HG03342 (cell line): Measurements from ENCODE around the gene MYBL2.
A peak's percentile ranks its signal among the peaks of the same experiment; 100 is the strongest.

Experiments
- ATAC-seq: cut with Tn5 transposase; IDR thresholded peaks from one replicate; pipeline ENCODE4 v1.9.1; 2021; ENCODE audit warnings: mild to moderate bottlenecking, moderate library complexity; ENCODE audit not compliant: unreplicated experiment

Gene MYBL2

DNA sequence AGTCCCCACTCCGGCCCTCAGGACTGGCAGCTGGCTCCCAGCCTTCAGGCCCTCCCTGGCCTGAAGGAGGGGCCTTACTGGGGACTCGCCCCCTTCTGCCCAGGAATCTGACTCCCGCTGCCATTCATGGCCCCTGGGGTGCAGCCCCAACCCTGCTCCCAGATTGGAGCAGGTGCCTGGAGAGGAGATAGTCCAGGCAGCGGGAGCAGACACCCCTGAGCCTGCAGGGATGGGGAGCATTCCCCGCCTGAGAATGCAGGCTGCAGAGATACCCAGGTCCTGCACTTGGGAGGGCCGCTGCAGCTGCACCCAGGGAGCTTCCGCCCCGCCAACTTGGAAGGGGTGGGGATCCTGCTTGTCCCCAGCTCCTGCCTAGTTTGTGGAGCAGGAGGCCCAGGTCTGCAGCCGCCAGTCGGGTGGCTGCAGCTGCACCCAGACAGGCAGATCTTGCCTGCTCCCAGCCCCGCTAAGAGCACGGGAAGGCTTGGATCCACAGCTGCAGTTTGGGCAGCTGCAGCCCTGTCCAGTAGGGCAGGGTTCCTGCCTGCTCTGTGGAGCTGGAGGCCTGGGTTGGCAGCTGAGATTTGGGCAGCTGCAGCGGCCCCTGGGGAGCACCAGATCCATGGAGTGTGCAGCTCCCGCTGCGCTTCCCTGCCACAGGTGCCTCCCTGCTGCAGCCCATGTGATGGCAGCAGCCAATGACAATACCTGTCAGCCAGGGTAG, 54.7 kb downstream of the MYBL2 start:
- no peak for ATAC-seq

DNA sequence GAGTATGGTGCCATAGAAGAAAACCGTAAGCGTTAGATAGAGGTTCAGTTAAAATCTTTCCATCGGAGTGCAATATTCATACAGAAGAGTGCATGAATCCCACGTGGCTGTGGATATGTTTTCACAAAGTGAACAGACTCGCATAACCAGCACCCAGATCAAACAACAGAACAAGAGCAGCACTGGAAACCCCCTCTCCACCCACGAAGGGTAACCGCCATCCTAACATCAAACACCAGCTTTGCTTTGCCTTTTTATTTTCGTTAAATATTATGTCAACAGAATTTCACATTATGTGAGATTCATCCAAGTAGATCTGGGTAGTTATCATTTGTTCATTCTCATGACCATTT, 55.2 kb downstream of the MYBL2 start:
- ATAC-seq, result no peak

DNA sequence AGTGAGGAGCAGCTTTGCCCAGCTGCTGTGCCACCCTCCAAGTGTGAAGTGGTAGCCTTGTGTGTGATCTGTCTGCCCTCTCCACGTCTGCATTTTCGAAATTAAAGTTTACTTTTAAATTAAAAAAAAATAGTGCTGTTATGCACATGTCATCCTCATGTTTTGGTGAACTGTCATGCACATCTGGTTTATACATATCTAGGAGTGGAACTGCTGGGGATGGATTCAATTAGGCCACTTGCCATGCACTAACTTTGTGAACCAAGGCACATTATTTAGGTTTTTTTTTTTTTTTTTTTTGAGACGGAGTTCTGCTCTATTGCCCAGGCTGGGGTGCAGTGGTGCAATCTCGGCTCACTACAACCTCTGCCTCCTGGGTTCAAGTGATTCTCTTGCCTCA, 56.3 kb downstream of the MYBL2 start:
- ATAC-seq, result no peak

DNA sequence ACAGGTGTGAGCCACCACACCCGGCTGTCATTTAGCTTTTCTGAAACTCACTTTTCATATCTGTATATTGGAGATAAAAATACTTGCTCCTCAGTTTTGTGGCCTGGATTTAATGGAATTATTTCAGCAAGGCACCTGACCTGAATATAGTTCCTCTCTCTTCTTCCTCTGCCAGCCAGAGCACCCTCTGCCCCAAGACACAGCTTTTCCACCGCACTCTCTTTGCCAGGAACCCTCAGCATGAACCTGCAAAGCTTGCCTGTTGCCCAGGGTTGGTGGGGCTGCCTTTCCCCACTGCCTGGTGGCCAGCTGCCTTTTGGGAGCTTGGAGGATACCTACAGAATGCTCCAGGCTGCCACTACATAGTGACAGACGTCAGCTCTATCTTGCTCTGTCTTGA, 56.8 kb downstream of the MYBL2 start:
- ATAC-seq, result no peak

DNA sequence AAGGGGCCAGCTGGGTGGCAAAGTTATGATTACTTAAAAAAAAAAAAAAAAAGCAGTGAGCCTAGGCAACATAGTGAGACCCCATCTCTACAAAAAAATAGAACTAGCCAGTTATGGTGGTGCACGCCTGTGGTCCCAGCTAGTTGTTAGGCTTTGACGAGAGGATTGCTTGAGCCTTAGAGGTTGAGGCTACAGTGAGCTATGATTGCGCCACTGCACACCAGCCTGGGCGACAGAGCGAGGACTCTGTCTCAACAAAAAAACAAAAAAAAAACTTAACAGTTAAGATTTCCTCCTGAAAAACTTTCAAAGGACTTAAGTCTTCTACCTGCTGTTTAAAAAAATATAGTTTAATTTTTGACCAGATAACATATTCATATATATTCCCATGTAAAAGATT, 57.5 kb downstream of the MYBL2 start:
- no peak for ATAC-seq

DNA sequence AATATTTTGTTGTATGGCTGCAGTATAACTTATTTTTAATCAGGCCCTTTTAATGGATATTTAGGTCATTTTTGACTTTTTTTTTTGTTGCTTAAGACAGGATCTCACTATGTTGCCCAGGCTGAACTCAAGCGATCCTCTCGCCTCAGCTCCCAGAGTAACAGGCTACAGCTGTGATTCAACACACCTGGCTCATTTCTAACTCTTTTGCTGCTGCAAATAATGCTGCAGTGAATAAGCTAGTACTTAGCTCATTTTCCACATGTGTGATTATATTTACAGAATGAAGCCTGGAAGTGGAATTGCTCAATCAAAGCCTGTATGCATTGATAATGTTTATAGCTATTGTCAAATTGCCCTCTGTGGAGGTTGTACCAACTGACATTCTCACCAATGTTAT, 58.8 kb downstream of the MYBL2 start:
- no peak for ATAC-seq

DNA sequence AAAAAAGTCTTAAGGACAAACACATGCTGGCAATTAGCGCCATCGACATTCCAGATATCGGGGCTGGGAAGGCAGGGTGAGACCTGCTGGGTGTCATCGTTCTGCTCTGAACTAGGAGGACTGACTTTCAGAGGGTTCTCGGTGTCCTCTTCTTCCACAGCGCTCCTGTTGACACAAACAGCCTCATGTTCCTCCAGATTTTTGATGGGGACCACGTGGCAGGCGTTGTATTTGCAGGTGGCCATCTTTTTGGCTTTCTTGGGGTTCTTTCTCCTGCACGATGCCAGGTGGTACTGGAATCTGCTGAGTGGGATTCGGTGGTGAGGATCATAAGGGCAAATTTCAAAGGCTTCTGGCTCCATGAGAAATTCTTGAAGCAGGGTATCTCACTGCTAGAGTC, 59.4 kb downstream of the MYBL2 start:
- no peak for ATAC-seq

DNA sequence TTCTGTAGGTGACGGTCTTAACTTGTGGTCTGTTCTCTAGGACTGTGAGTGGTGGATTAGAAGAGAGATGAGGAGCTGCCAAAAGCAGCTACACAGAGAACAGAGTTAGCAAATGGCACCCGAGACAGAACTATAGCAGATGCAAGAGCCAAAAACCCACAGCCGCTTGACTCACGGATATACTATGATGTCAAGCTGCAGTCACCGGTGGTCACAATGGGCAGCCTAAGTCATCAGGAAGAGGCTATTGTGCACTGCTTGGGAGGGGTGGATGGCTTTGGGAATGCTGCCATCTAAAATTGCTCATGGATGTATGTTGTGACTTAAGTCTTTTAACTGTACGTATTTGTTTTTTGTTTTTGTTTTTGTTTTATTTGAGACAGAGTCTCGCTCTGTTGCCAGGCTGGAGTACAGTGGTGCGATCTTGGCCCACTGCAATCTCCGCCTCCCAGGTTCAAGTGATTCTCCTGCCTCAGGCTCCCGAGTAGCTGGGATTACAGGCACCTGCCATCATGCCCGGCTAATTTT, 60.0 kb downstream of the MYBL2 start, which contains the start of gene GTSF1L:
GTSF1L (minus strand) TSS at position 192 of the 528 bp plus-strand sequence. CDS start 308 bp downstream, outside the sequence.
- ATAC-seq, result no peak

DNA sequence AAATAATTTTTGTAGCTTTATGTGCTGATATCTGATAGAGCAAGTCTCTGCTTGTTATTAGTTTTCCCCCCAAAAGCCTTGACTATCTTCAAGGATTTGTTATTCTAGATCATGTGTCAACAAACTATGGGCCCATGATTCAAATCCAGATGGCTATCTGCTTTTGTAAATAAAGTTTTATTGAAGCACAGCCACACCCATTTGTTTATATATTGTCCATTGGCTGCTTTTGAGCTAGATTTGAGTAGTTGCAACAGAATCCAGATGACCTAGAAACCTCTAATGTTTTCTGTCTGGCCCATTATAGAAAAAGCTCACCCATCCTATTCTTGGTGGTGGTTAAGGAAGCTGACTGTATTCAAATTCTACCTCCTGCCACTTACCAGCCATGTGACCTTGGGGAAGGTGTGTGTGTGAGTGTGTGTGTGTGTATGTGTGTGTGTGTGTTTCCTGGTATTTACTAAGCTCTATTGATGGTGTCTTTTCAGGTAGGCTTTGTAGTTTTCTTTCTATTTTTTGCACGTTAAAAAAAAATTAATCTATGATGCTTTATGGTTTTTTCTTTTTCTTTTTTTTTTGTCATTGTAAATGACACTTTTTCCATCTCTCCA, 61.2 kb downstream of the MYBL2 start:
- ATAC-seq, result peak; percentile 52

DNA sequence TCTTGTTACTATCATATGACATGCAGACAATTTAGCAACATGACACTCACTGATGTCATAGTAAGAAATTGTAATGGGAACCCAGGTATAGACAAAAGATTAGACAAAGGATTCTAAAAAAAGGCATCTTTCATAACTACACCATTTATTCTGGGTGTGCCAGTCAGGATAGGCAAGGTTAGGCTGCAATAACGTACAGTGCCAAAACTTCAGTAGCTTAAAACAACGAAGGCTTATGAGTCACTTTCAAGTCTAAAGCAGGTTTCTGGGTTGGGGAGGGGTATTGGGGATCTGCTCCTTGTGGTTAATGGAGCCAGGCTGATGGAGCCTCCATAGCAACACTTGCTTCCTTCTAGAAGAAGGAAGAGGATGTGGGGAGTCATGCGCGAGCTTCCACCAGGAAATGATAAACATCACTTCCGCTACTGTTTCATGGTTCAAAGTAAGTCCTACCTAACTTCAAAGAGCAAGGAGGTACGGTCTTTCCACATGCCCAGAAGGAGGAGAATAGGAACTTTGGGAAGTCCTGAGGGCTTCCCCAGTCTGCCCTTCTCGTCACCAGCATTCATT, 61.9 kb downstream of the MYBL2 start:
- ATAC-seq, result no peak

DNA sequence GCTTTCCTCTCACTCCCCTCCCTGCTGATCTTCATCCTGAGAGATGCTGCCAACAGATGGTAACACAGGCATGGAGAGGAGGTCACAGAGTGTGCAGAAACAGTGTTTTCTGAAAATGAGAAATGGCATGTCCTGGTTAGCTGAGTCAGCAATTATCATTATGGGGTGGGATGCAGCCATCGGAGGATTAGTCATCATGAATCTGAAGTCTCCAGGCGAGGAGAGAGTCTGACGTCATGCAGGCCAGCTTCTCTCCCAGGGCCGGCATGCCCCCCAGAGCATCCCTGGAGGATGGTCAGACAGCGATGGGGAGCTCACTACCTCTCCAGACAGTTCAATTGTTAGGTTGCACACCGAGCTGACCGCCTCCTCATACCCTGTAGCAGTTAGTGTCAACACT, 64.6 kb downstream of the MYBL2 start:
- no peak for ATAC-seq

DNA sequence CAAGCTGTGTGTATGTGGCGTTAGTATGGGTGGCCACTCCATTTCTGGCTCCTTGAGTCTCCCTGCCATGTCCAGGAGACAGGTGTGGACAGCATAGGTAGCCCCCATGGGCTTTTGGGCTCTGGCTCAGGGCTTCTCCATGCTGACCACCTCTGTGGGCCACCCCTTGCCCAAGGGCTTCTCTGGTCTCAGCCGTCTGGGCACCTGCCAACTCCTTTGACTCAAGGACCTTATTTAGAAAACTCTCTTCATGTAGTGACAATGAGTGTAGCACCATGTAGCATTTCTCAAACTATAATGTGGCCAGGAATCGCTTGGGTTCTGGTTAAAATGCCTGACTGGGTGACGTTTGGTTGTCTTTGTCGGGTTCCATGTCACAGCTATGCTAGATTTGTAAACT, 65.0 kb downstream of the MYBL2 start:
- no peak for ATAC-seq

DNA sequence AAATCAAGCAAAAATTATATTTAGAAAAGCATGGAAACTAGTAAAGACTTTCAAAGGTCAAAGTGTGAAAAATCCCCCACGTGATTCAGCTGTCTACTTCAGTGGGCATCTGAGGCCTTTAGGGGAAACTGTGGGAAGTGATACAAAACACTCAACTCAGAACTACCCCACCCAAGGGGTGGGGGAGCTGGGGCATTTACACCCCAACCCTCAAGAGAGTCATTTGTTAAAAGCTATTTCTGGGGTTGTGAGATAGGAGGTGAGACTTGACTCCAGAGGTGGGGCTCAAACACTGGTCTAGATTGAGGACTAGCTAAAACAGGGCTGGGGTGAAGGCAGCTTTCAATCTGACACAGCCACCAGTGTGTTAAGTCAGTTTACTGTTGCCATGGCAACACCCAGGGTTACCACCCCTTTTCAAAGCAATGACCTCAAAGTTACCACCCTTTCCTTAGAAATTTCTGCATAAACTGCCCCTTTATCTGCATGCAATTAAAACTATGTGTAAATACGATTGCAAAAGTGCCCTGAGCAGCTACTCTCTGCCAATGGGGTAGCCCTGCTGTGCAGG, 69.8 kb downstream of the MYBL2 start:
- peak; percentile 72 for ATAC-seq

DNA sequence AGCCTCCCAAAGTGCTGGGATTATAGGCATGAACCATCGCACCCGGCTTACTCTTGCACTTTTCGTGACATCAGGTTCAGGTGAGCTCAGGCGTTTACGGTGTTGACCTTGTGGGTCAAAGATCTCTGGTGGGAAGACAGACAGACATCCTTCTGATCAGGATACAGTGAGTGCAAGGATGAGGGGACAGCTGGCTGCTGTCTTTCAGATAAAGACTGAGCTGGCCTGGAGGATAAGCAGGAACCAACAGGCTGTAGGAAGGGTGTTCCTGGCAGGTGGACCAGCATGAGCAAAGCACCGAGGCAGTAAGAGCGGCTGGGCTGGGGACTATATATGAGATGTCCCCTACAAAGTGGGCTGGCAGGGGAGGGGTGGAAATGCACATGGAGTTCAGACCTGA, 71.0 kb downstream of the MYBL2 start:
- ATAC-seq, result no peak

DNA sequence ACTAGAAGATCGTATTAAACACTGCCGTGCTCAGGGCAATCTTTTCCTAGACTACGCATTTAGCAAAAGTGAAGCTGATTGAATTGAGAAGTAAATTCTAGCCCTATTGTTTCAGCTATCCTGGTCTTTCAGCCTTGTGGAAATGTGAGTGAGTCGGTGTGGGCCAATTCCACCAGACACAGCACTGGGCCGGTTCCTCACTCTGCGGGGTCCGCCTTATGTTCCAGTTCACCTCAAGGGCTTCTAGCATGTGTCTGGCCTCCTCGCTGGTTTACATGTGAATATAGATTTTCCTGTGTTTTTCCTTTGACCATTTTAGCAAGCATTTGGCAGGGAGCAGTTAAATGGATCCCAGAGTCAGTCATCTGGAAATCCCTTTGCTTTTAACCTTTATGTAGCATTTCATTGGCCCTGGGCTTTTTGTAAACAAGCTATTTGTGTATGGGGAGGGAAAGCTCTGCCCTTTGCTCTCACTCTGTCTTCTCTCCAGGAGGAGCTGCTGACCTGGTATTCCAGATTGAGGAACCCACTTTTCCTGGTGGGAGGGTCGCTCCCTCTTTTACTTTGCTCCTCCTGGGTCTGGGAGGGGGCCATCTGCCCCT, 72.3 kb downstream of the MYBL2 start:
- ATAC-seq, result no peak

DNA sequence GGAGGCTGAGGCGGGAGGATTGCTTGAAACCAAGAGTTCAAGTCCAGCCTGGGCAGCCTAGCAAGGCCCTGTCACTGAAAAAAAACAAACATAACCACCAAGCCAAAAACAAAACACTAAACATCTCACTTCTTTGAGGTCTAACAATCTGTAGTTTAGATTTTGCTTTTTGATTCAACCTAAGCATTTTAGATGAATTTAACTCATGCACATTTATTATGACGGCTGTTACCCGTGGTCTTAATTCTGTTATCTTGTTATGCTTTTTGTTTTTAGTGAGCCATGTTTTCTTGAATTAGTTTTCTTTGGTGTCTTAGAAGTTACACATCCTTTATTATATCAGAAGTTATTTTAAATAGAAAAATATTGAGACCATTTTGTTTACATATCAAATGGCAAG, 73.7 kb downstream of the MYBL2 start:
- ATAC-seq, result no peak

DNA sequence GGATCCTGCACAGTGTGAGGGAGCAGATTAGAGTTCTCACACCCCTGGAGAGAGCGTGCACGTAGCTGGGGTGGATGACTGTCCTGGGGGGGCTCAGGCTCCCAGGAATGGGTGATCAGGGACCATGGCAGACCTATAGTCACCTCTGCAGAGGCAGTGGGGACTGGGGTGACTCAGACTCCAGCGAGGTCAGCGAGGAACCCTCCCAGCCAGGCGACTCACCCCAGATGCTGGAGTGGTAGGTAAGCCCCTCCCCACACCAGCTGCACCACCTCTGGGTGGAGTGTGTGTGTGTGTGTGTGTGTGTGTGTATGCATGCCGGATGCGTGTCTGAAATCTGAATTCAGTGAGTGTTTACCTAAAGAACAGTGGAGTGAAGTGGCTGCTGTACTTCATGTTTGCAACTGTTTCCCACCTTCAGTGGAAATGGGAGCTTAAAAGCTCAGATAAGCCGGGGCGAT, 77.3 kb downstream of the MYBL2 start:
- ATAC-seq, result no peak

DNA sequence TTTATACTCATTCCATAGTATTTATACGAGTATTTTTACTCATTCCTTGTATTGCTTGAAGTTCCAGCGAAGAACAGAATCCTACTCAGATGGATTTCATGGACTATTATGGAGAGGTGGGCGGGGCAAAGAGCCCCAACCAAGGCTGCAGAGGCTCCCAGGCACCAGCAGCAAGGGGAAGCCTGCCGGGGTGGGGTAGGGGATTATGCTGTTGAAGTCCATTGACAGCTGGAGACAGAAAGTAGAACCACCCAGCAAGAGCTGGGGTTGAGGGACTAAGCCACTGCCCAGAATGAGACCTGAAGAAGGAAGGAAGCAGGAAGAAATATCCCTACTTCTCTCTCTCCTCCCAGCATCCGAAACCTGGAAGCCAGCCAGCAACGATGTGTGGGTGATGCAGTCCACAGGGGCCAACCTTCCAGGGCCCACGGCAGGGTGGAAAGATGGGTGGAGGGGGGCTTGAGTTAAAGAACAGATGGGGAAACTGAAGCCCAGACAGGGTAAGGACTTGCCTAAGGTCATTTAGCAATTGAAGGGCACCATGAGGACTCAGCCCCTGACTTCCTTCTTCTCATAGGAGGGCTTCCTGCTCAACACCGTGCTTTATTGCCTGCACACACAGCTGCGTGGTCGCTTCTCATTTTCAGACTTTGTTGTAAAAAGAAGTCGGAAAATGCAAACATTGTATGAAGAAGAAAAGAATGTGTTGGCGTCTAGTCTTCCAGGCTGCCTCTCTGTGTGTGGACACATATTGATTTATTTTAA, 78.2 kb downstream of the MYBL2 start:
- no peak for ATAC-seq

DNA sequence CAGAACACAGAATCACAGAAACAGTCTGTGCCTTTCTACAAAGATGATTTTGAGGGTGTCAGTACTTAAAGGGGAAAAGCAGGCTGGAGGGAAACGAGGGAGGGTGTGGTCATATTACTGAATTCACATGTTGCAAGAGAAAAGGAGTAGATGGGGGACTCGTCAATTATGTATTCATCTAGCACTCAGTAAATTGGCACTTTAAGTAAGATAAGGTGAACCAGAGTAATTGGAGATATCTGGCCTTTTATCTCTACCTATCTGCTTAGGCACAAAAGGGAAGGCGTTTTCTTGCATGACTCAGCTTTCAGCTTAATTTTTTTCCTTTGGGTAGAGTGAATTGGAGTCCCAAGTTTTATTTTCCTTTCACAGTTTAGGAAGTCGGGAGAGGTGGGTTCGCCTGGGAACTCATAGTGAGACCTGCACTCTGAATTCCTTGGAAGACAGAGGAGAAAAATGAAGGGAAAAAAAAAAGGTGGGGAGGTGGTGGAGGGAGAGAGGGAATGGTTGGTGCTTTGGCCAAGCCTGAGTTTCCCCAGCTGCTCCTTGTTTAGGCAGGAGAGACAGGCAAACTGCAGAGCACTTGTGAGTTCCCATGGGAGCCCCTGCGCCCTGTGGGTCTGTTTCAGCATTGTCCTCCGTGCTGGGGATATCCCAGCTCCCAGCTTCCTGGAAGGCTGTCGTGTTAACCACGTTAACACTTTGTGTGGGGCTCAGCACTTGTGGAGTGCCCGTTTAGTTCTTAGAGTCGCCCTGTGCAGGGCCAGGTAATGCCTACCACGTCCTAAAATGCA, 79.6 kb downstream of the MYBL2 start:
- no peak for ATAC-seq

DNA sequence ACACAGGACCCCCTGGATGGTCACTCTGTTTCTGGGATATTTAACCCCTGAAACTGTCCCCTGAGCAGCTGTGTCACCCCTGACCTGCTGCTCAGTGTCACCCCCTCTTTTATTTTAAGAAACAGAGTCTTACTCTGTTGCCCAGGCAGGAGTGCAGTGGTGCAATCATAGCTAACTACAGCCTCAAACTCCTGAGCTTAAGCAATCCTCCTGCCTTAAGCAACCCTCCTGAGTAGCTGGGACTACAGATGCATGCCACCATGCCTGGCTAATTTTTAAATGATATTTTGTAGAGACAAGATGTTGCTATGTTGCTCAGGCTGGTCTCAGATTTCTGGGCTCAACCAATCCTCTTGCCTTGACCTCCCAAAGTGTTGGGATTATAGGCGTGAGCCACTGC, 81.4 kb downstream of the MYBL2 start:
- ATAC-seq, result no peak
